Mesenchymal stem cell (in vitro differentiated cells and primary cell): Measurements from ENCODE around the gene PDE11A.

Experiments used
- DNase-seq: peaks from one replicate; pipeline ENCODE4 v3.0.0-alpha.2; 2013
- H2AFZ ChIP-seq: one replicate; pipeline ENCODE4 v1.6.1; 2013; ENCODE audit warnings: low read depth, mild to moderate bottlenecking, control low read depth, inconsistent platforms, low read length, moderate library complexity
- H2AK5ac ChIP-seq: 2 replicates; pipeline ENCODE4 v1.6.1; 2013; ENCODE audit warnings: low read length, moderate library complexity, mild to moderate bottlenecking, inconsistent platforms; ENCODE audit not compliant: severe bottlenecking
- H2BK120ac ChIP-seq: one replicate; pipeline ENCODE4 v1.6.1; 2013; ENCODE audit warnings: low read depth, mild to moderate bottlenecking, inconsistent platforms, low read length, moderate library complexity
- H2BK12ac ChIP-seq, 2 experiments: one replicate each; pipeline ENCODE4 v1.6.1; 2013; ENCODE audit warnings: inconsistent platforms in 2 of 2, low read length in 2 of 2, mild to moderate bottlenecking in 2 of 2, moderate library complexity in 2 of 2, control low read depth in 1 of 2
- H2BK15ac ChIP-seq: one replicate; pipeline ENCODE4 v1.6.1; 2013; ENCODE audit warnings: mild to moderate bottlenecking, low read depth, inconsistent platforms; ENCODE audit not compliant: poor library complexity, severe bottlenecking
- H2BK5ac ChIP-seq: 2 replicates; pipeline ENCODE4 v1.6.1; 2013; ENCODE audit warnings: low read depth, mild to moderate bottlenecking, low read length, control low read depth, inconsistent platforms; ENCODE audit not compliant: poor library complexity, severe bottlenecking
- H3K14ac ChIP-seq, 2 experiments: one replicate each; pipeline ENCODE4 v1.6.1; 2013; ENCODE audit warnings: inconsistent platforms in 2 of 2, low read length in 2 of 2, control low read depth in 1 of 2, mild to moderate bottlenecking in 1 of 2, moderate library complexity in 1 of 2
- H3K18ac ChIP-seq, 2 experiments: one replicate each; pipeline ENCODE4 v1.6.1; 2013; ENCODE audit warnings: inconsistent platforms in 2 of 2, low read length in 2 of 2, control low read depth in 1 of 2, low read depth in 1 of 2, mild to moderate bottlenecking in 1 of 2
- H3K23ac ChIP-seq, 2 experiments: one replicate each; pipeline ENCODE4 v1.6.1; 2013; ENCODE audit warnings: inconsistent platforms in 2 of 2, low read length in 2 of 2, mild to moderate bottlenecking in 2 of 2, moderate library complexity in 2 of 2, control low read depth in 1 of 2
- H3K27ac ChIP-seq: 2 replicates; pipeline ENCODE4 v1.5.1; 2013; ENCODE audit warnings: mild to moderate bottlenecking, moderate library complexity, low read length, control low read depth, inconsistent platforms; ENCODE audit not compliant: poor library complexity, severe bottlenecking
- H3K27me3 ChIP-seq, 2 experiments: 2 replicates each; pipeline versions ENCODE4 v1.6.1 to v1.7.0; 2013; ENCODE audit warnings: low read length in 2 of 2, mild to moderate bottlenecking in 2 of 2, moderate library complexity in 2 of 2, control low read depth in 1 of 2, inconsistent platforms in 1 of 2; ENCODE audit not compliant: control insufficient read depth in 1 of 2, insufficient read depth in 1 of 2
- H3K36me3 ChIP-seq, 2 experiments: 2 replicates each; pipeline versions ENCODE4 v1.6.1 to v1.7.0; 2013; ENCODE audit warnings: low read length in 2 of 2, control low read depth in 1 of 2, inconsistent platforms in 1 of 2, low read depth in 1 of 2, mild to moderate bottlenecking in 1 of 2; ENCODE audit not compliant: insufficient read depth in 2 of 2, control insufficient read depth in 1 of 2
- H3K4ac ChIP-seq, 2 experiments: one replicate each; pipeline ENCODE4 v1.6.1; 2013; ENCODE audit warnings: inconsistent platforms in 2 of 2, low read length in 2 of 2, mild to moderate bottlenecking in 2 of 2, moderate library complexity in 2 of 2, control low read depth in 1 of 2, low read depth in 1 of 2
- H3K4me1 ChIP-seq: 2 replicates; pipeline ENCODE4 v1.6.1; 2013; ENCODE audit warnings: low read depth, low read length, control low read depth; ENCODE audit not compliant: control insufficient read depth, insufficient read depth
- H3K4me2 ChIP-seq: 2 replicates; pipeline ENCODE4 v1.6.1; 2013; ENCODE audit warnings: low read length, mild to moderate bottlenecking, inconsistent platforms; ENCODE audit not compliant: poor library complexity, severe bottlenecking
- H3K4me3 ChIP-seq, 2 experiments: 2 replicates each; pipeline versions ENCODE4 v1.5.1 to v1.7.0; 2013; ENCODE audit warnings: low read length in 2 of 2, mild to moderate bottlenecking in 2 of 2, control low read depth in 1 of 2, low read depth in 1 of 2; ENCODE audit not compliant: insufficient read depth in 1 of 2
- H3K79me1 ChIP-seq: replicated peaks from 2 replicates; pipeline ENCODE4 v1.6.1; 2013; ENCODE audit warnings: mild to moderate bottlenecking, control low read depth, low read length, inconsistent platforms; ENCODE audit not compliant: poor library complexity, severe bottlenecking
- H3K9ac ChIP-seq: 2 replicates; pipeline ENCODE4 v1.7.0; 2013; ENCODE audit warnings: mild to moderate bottlenecking, low read length, moderate library complexity
- H3K9me3 ChIP-seq: 2 replicates; pipeline ENCODE4 v1.7.0; 2013; ENCODE audit warnings: mild to moderate bottlenecking, low read length; ENCODE audit not compliant: control insufficient read depth
- H4K8ac ChIP-seq: one replicate; pipeline ENCODE4 v1.6.1; 2013; ENCODE audit warnings: inconsistent platforms, mild to moderate bottlenecking, low read length, moderate library complexity
- H4K91ac ChIP-seq: one replicate; pipeline ENCODE4 v1.6.1; 2013; ENCODE audit warnings: mild to moderate bottlenecking, low read length, inconsistent platforms
- WGBS: methylation state at CpG from one replicate; pipeline ENCODE4 v1.1.7; 2013; ENCODE audit warnings: mixed read lengths; 5-methylcytosine and 5-hydroxymethylcytosine counted together

PDE11A gene

GRCh38 chr2:177633910-177634294 is 438.7 kb downstream of the PDE11A start:
- H2BK15ac ChIP-seq: no peak overlapping the region
- 100% methylated on average over 1 of the region's 1 CpG for whole genome bisulfite sequencing
- H3K79me1 ChIP-seq: no peaks in the 10 kb centered on the region
- H3K14ac ChIP-seq: no peak overlapping the region
- no peak overlapping the region for H2BK120ac ChIP-seq
- no peak overlapping the region for H2AK5ac ChIP-seq
- H4K8ac ChIP-seq: no peak overlapping the region
- no peak overlapping the region for H3K4ac ChIP-seq
- no peaks in the 10 kb centered on the region for H3K4me1 ChIP-seq
- no peak overlapping the region for H3K18ac ChIP-seq
- H3K4me2 ChIP-seq: no peak overlapping the region
- H2BK12ac ChIP-seq: no peak overlapping the region
- peaks cover 0 to 6% of the 10 kb centered on the region in 2 experiments for H3K27me3 ChIP-seq
- H3K27ac ChIP-seq: no peak overlapping the region
- peak overlapping the region; percentile 88 for H3K9ac ChIP-seq
- H2BK5ac ChIP-seq: no peak overlapping the region
- no peak for DNase-seq
- H3K23ac ChIP-seq: no peak overlapping the region
- no peak overlapping the region for H4K91ac ChIP-seq
- H3K9me3 ChIP-seq: no peaks in the 10 kb centered on the region
- H3K36me3 ChIP-seq: no peaks in the 10 kb centered on the region
- H2AFZ ChIP-seq: no peak overlapping the region
- peak overlapping the region in 1 of 2 experiments; percentile 76 for H3K4me3 ChIP-seq

GRCh38 chr2:177633111-177633510 is 439.5 kb downstream of the PDE11A start:
- no CpG with 5 or more reads among the region's 3 CpGs for WGBS

DNA sequence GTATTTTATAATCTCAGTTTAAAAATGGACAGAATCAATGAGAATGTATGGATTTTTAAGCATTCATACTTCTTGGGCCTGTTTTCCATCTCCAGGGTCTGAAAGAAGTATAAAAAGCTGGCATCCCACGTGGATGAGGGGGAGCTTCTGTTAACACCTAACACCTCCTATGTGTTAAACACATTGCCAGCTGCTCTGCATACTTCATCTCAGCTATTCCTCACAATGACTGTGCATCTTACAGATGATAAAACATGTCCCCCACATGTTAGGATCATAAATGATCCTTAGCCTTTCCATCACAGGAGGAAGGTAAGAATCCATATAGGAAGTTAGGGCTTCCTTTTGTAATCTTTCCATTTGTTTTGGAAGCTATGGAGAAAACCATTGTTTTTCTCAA is 440.9 kb downstream of the PDE11A start:
- 0% methylated on average over 1 of the region's 1 CpG for WGBS

More at GRCh38 chr2:177633111-177633510, 439.5 kb downstream of the PDE11A start:
- peaks cover 0 to 8% of the 10 kb centered on the region in 2 experiments for H3K27me3 ChIP-seq
- H3K27ac ChIP-seq: no peak overlapping the region
- H2AFZ ChIP-seq: no peak overlapping the region
- H3K23ac ChIP-seq: no peak overlapping the region
- H2BK15ac ChIP-seq: no peak overlapping the region
- no peak overlapping the region for H3K14ac ChIP-seq
- no peak overlapping the region for H2BK5ac ChIP-seq
- H3K18ac ChIP-seq: no peak overlapping the region
- no peak overlapping the region for H3K9ac ChIP-seq
- H3K79me1 ChIP-seq: no peaks in the 10 kb centered on the region
- H2BK12ac ChIP-seq: no peak overlapping the region
- no peak overlapping the region for H3K4me3 ChIP-seq
- H3K4me1 ChIP-seq: no peaks in the 10 kb centered on the region
- no peak overlapping the region for H4K91ac ChIP-seq
- no peak overlapping the region for H2BK120ac ChIP-seq
- H3K36me3 ChIP-seq: no peaks in the 10 kb centered on the region
- DNase-seq: no peak
- H3K9me3 ChIP-seq: no peaks in the 10 kb centered on the region
- no peak overlapping the region for H3K4ac ChIP-seq
- H2AK5ac ChIP-seq: no peak overlapping the region
- no peak overlapping the region for H4K8ac ChIP-seq
- no peak overlapping the region for H3K4me2 ChIP-seq

DNA sequence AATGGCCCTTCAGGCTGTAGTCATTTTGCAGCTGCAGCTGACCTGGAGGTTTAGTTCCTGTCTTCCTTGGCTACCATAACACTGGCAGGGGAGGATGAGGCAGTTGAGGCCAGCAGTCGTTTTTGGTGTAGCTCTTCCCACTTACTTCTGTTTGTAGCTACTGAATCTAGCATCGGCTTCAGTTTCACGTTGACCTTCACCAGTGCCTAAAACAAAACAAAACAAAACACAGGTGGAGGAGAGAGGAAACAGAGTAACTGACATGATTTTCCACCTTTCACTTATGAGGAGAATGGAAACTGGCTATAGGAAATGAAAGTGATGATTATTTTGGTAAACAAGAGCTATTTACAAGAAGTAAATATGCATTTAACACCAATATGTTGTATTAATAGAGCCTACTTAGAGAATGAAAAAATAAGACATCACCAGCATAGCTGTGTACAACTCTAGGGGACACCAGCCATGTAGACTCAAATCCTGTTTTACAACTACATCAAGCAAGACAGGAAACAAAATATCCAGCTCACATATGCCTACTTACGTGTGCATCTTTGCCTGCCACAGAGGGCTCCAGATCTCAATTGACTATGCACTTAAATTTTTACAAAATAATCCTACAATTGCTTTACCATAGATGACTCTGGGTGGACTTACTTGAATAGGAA is 443.1 kb downstream of the PDE11A start:
- Histone ChIP-seq H2AFZ (no peak overlapping the region), H3K4me1 (no peaks in the 10 kb centered on the region), H3K36me3 (no peaks in the 10 kb centered on the region), H3K27ac (no peak overlapping the region), H3K79me1 (no peaks in the 10 kb centered on the region), H4K91ac (no peak overlapping the region), H2BK12ac (no peak overlapping the region), H3K4ac (no peak overlapping the region), H3K18ac (no peak overlapping the region), H4K8ac (no peak overlapping the region), H3K27me3 (peaks cover 0 to 8% of the 10 kb centered on the region in 2 experiments), H3K23ac (no peak overlapping the region), H3K9ac (no peak overlapping the region), H3K14ac (no peak overlapping the region), H2AK5ac (no peak overlapping the region), H3K4me3 (no peak overlapping the region), H2BK15ac (no peak overlapping the region), H2BK120ac (no peak overlapping the region), H3K9me3 (no peaks in the 10 kb centered on the region), H2BK5ac (no peak overlapping the region), H3K4me2 (no peak overlapping the region)
- 0% methylated on average over 1 of the region's 4 CpGs for WGBS
- no peak for DNase-seq

More for the DNA sequence above, 440.9 kb downstream of the PDE11A start:
- no peak overlapping the region for H3K4me2 ChIP-seq
- no peak for DNase-seq
- H2BK120ac ChIP-seq: no peak overlapping the region
- no peak overlapping the region for H3K18ac ChIP-seq
- H3K36me3 ChIP-seq: no peaks in the 10 kb centered on the region
- H3K4ac ChIP-seq: no peak overlapping the region
- H3K9ac ChIP-seq: no peak overlapping the region
- no peak overlapping the region for H2BK12ac ChIP-seq
- no peak overlapping the region for H2AFZ ChIP-seq
- H3K4me1 ChIP-seq: no peaks in the 10 kb centered on the region
- no peak overlapping the region for H4K8ac ChIP-seq
- no peak overlapping the region for H2BK15ac ChIP-seq
- H3K14ac ChIP-seq: no peak overlapping the region
- H3K79me1 ChIP-seq: no peaks in the 10 kb centered on the region
- no peak overlapping the region for H2AK5ac ChIP-seq
- H4K91ac ChIP-seq: no peak overlapping the region
- no peak overlapping the region for H3K4me3 ChIP-seq
- H3K27ac ChIP-seq: no peak overlapping the region
- H2BK5ac ChIP-seq: no peak overlapping the region
- peaks cover 0 to 8% of the 10 kb centered on the region in 2 experiments for H3K27me3 ChIP-seq
- no peaks in the 10 kb centered on the region for H3K9me3 ChIP-seq
- no peak overlapping the region for H3K23ac ChIP-seq
